Upper lobe of left lung (tissue), 4 donors: ENCODE results near the gene SGO2.

Experiments
- CTCF ChIP-seq, 6 experiments: fragments of 450-650 bp in 4 of 6; fragments of 200-600 bp in 2 of 6; sonication (generic) in 2 of 6; IDR thresholded peaks; one replicate each; pipeline ENCODE4 v1.5.1; 2016 to 2019; ENCODE audit warnings: antibody characterized with exemption in 6 of 6
- EP300 ChIP-seq, 4 donors: sonication (generic); formaldehyde crosslinking; IDR thresholded peaks; one replicate each; pipeline ENCODE4 v1.5.1; 2017; ENCODE audit warnings: antibody characterized with exemption in 4 of 4, control low read depth in 2 of 4
- POLR2A ChIP-seq, 4 donors: fragments of 450-650 bp; IDR thresholded peaks; one replicate each; pipeline ENCODE4 v1.5.1; 2016 to 2017; ENCODE audit warnings: antibody characterized with exemption in 4 of 4, mild to moderate bottlenecking in 2 of 4
- POLR2AphosphoS5 ChIP-seq, 2 donors: sonication (generic); formaldehyde crosslinking; IDR thresholded peaks; one replicate each; pipeline ENCODE4 v1.5.1; 2017; ENCODE audit warnings: antibody characterized with exemption in 2 of 2

- no peak for TF ChIP-seq CTCF (IDR thresholded peaks at IDR 0.05)
- TF ChIP-seq POLR2A (IDR thresholded peaks at IDR 0.05) = no peak
- no peak for TF ChIP-seq POLR2AphosphoS5 (IDR thresholded peaks at IDR 0.05)
- no peak for TF ChIP-seq EP300 (IDR thresholded peaks at IDR 0.05)
These were observed 58.6 kb downstream of the SGO2 start for GRCh38 chr2:200584639-200585038.
